DMS79 (cell line): ENCODE measurements around the gene ESYT2.
"Not testable (repeated sequence)": the region's sequence is repeated elsewhere in the genome, so short reads cannot be mapped to it uniquely, and the experiment has no call there.

Experiments used
- DNase-seq: peaks from one replicate; lab custom pipeline; 2025; lab: John Stamatoyannopoulos, UW

The ESYT2 gene

GRCh38 chr7:158724658-158725505, 104.4 kb downstream of the ESYT2 start:
- no peak for DNase-seq

- no peak for DNase-seq
Measured at GRCh38 chr7:158723714-158724385, 105.5 kb downstream of the ESYT2 start.

DNA sequence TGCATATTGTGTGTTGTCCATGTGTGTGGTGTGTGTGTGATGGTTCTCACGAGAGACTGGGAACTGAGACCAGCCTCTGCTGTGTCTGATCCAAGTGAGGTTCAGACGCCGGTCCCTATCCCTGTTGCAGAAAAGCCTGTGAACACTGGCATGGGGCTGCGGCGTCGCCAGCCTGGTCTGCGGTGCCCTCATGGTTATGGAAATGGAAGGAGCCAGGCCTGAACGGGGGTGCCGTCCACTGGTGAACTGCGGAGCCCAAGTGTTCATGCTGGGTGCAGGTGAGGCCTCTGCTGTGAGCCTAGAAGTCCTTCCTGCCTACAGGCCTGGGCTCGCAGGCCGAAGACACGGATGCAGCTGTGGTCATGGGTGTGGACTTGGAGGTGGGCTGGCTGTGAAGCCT, 106.0 kb downstream of the ESYT2 start:
- DNase-seq = no peak

GRCh38 chr7:158722574-158723237, 106.6 kb downstream of the ESYT2 start:
- DNase-seq = no peak

- DNase-seq = no peak
Measured at GRCh38 chr7:158720112-158720511, 109.2 kb downstream of the ESYT2 start.

GRCh38 chr7:158716802-158717201, 112.5 kb downstream of the ESYT2 start:
- DNase-seq = no peak

- peak; percentile 23 for DNase-seq
Measured at GRCh38 chr7:158710651-158711102, 118.6 kb downstream of the ESYT2 start.

DNA sequence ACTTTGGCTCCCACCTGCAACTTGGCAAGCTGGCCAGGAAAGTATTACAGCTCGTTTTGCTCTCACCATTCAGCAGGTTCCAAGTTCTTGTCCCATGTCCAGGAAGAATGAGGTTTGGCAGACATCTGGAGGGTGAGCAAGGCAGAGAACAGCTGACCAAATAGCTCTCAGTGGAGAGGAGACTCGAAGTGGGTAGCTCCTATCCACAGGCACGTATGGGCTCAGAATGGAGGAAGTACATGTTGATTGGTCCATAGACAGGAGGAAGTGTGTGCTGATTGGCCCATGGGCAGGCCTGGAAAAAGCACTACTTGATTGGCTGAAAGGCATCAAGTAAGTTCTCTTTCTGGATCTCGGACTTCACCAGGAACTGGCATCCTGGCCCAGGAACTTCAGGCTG, 121.7 kb downstream of the ESYT2 start:
- DNase-seq = no peak

- DNase-seq = no peak
Measured at GRCh38 chr7:158706710-158707590, 122.4 kb downstream of the ESYT2 start.

DNA sequence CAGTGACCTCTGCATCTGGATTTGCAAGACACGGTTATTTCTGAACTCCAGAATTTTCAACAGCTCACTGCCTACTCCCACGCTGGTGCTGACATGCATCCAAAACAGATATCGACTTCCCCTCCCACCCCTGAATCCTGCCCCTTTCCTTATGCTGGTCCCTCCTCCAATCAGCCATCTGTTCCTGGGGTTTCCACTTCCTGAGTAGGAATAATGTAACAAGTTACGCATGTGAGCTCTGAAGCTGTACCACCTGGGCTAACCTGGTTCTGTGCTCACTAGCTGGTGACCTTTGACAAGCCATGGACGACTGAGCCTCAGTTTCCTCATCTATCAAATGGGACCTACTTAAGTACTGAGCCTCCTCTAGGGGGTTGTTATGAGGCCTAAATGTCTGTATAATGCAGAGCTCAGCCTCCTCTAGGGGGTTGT, 123.0 kb downstream of the ESYT2 start:
- DNase-seq = no peak

- peak; percentile 73 for DNase-seq
Measured at GRCh38 chr7:158705234-158705850, 124.0 kb downstream of the ESYT2 start.

- peak; percentile 97 for DNase-seq
Measured at GRCh38 chr7:158704524-158705233, 124.6 kb downstream of the ESYT2 start, which contains the start of gene NCAPG2. Gene NCAPG2 (minus strand): TSS chr7:158704804. CDS start chr7:158701899, 2,905 bp downstream.

DNA sequence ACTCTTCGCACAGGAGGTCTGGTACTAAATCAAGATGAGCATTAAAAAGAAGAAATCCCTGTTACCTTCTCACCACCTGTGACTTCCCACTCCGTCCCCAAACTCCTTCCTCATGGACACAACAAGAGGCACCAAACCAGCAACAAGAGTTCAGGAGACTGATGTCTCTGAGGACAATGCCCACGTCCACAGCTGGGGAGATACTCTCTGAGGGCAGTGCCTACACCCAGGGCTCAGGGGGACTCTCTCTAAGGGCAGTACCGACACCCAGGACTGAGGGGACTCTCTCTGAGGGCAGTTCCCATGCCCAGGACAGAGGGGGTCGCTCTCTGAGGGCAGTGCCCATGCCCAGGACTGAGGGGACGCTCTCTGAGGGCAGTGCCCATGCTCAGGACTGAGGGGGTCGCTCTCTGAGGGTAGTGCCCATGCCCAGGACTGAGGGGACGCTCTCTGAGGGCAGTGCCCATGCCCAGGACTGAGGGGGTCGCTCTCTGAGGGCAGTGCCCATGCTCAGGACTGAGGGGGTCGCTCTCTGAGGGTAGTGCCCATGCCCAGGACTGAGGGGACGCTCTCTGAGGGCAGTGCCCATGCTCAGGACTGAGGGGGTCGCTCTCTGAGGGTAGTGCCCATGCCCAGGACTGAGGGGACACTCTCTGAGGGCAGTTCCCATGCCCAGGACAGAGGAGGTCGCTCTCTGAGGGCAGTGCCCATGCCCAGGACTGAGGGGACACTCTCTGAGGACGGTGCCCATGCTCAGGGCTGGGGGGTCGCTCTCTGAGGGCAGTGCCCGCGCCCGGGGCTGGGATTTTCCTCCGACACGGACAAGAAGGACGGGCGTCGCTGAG, 125.4 kb downstream of the ESYT2 start:
- DNase-seq = not testable (repeated sequence)

DNA sequence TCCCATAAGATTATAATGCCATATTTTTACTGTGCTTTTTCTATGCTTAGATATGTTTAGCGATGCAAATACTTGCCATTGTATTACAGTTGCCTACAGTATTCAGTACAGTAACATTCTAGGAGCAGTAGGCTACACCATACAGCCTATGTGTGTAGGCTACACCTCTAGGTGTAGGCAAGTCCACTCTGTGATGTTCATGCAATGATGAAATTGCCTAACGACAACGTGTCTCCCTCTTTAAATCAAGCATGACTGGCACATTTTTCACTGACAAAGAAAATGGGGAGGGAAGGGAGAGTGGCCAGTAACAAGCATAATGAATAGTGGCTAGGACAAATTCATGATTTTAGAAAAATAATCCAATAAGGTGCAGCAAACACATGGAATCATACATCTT, 126.4 kb downstream of the ESYT2 start:
- no peak for DNase-seq

GRCh38 chr7:158702196-158702595, 127.1 kb downstream of the ESYT2 start:
- DNase-seq = no peak

DNA sequence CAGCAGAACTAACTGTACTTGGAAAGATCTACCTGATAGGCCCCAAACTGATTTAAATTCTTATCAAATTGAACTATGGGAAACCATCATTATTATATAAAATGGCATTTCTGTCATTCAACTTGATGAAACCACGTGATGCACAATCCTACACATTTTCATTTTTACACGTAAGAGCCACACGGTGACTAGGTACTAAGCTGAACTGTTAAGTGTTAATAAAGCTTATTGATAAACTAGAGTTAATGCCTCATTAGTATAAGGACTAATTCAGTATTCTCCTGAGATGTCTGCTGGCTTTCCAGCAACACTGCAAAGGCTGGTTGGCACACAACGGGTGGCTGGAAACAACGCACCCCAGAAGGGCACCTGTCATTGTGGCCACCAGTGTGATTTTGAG, 129.3 kb downstream of the ESYT2 start:
- DNase-seq = no peak

GRCh38 chr7:158699341-158699740, 130.0 kb downstream of the ESYT2 start:
- no peak for DNase-seq

DNA sequence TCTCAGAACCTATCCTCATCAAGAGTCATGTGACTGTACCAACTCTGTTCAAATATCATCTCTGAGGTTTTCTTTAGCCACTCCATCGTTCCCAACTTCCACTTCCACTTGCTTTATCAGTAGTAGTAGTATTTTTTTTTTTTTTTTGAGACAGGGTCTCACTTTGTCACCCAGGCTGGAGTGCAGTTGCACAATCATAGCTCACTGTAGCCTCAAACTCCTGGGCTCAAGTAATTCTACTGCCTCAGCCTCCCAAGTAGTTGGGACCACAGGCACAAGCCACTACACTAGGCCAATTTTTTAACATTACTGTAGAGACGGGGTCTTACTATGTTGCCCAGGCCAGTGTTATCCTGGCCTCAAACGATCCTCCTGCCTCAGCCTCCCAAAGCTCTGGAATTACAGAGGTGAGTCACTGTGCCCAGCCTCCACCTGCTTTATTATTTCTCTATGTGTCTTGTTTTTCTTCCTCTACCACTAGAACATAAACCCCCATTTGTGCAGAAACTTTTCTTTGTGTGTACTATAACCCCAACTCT, 130.6 kb downstream of the ESYT2 start:
- DNase-seq = no peak

GRCh38 chr7:158697597-158697996, 131.7 kb downstream of the ESYT2 start:
- not testable (repeated sequence) for DNase-seq
